HG03469 (cell line): ENCODE measurements around the gene MUC2.

Experiments
- ATAC-seq: cut with Tn5 transposase; IDR thresholded peaks from one replicate; pipeline ENCODE4 v1.9.1; 2021; ENCODE audit warnings: mild to moderate bottlenecking, moderate library complexity, moderate number of reproducible peaks; ENCODE audit not compliant: unreplicated experiment

The MUC2 gene

DNA sequence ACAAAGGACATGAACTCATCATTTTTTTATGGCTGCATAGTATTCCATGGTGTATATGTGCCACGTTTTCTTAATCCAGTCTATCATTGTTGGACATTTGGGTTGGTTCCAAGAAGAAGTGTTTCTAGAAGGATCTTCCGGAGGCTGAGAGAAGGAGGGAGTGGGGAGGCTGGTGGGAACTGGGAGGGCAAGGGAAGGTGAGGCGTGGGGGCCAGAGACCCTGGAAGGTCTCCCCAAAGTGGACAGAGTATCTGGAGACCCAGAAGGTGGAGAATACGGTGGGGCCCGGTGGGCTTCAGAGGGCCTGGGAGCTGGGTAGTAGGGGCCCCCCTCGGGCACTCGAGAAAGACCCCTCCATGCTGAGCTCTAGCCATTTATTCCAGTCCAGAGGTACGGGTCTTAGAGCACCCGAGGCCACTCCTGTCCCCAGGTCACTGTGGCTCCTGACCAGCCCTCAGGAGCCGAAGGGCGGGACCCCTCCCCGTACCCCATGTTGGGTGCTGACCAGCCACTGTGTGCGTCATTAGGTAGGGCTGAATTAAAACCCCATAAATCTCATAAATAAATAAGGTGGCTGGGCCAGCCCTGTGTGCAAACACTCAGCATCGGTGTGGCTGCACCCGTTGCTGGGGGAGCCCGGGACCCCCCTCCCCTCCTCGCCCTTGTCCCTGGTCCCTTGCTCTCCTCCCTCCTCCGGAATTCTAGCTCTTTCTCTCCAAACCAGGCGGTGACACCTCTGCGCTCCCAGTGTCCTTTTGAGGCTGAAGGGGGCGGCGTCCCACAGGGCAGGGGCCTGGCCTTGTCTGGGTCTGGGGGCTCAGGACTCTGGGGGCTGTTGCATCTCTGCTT lies 44.3 kb downstream of the MUC2 start:
- ATAC-seq: no peak

DNA sequence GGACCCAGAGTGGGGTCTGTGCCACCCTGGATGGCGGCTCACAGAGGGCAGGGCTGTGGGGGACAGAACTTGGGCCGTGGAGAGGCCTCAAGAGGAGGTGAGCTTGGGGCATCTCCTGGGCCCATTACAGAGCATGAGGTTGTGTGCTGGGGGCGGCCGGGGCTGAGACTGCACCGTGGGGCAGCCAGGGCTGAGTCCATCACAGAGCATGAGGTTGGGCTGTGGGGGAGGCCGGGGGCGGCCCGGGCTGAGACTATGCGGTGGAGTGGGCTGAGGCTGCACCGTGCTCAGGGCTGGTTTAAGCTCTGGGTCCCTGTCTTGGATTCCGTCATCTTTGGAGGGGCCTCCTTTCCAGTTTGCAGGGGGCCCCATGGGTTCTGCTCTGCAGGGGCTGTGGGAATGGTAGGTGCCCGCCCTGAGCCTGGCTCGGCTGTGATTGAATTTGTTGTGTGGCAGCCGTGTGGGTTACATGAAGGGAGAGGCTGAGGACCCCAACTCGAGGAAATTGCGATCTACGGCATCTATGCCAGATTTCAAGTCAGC lies 45.0 kb downstream of the MUC2 start:
- no peak for ATAC-seq

DNA sequence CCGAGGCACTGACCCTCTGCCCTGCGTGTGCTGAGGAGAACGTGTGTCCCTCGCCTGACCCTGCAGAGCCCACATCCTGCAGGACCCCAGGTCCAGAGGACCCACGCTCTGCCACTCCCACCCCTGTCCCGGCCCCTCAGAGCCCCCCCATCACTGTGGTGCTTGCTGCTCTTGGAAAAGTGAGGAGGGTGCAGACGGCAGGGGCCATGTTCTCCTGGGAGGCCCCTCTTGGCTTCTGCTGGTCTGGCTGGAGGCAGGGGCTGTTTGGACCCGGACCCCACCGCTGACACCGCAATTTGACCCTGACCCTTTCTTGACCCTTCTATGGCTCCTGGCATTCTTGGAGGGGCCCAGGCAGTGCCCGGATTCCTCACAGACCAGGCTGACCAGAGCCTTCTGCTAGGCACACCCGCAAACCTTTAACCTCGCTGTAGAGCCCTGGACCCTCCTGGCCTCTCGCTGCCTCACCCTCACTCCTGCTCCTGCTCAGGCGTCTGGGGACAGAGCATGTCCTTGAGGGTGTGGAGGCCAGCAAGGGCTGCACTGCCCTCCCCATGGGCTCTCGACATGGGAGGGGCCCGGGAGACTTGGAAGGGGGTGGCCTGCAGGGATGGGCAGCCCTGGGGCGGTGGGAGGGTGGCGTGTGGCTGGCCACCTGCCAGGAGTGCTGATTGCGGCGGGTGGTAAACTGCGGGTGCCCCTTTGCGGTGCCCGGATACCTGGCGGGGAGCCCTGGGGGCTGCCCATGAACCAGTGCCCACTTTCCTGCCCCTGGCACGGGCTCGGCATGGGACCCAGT lies 46.1 kb downstream of the MUC2 start:
- ATAC-seq: no peak

DNA sequence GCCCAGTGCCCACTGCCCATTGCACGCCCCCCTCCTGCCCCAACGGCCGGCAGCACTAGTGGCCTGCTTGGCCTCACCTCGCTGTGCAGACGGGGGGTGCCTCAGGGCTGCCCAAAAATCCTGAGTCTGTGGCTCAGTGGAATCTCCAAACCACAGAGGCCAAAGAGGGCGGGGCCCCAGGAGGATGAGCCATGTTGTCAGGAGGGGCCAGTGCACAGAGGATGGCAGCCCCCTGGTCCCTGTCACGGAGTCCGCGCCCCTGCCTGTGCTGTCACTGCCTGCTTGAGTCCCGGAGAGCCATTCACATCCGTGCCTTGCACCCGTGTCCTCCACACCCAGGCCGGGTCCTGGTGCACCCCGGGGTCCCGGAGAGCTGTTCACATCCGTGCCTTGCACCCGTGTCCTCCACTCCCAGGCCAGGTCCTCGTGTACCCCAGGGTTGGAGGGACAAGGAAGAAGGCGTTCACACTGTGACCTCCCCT lies 46.7 kb downstream of the MUC2 start:
- no peak for ATAC-seq

DNA sequence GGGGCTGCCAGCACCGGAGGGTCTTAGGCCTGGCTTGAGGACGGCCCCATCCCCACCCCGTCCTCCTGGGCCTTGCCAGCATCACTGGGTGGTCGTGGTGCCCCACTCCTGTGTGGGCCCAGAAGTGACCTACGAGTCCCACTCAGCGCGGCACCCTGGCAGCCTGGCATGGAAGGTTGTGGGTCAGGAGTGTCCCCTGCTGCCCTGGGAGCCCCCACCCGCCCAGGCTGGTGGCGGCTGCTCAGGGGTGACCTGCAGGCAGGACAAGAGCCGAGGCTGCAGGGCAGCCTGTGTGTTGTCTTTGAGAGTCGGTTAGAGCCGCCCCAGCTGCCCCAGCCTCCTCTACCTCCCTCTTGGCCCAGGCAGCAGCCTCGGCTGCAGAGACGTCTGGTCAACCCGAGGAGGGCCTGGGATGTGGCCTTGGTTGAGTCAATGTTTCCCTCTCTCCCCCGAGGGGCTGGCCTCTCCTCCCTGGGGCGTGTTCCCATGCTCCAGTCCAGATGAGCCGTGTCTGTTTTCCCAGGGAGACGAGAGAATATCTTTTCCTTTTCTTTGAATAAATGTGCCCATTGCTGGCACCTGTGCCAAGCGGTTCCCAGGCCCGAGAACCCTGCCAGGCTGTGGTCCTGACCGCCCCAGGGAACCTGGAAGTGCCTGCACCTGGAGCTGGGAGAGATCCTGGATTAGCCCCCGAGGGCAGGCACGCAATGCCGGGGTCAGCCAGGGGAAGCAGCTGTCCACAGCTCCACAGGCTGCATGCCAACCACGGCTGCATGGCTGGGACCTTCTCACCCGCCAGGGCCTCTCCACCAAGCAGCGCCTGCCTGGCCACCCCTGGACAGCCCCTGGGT lies 47.4 kb downstream of the MUC2 start:
- ATAC-seq: no peak

DNA sequence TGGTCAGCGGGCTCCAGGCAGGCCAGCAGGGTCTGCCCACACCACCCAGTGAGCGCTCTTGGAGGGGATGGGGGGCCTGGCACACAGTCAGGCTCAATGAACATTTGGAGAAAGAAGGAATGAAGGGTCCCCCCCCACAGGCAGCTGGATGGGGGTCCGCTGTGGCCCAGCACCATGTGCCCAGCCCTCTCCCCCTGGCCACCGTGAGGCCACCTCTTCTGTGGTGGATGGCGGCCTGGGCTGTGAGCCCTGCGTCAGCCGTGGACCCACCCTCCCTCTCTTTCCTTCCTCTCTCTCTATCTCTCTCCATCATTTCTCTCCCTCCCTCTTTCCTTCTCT lies 48.0 kb downstream of the MUC2 start:
- ATAC-seq: no peak

DNA sequence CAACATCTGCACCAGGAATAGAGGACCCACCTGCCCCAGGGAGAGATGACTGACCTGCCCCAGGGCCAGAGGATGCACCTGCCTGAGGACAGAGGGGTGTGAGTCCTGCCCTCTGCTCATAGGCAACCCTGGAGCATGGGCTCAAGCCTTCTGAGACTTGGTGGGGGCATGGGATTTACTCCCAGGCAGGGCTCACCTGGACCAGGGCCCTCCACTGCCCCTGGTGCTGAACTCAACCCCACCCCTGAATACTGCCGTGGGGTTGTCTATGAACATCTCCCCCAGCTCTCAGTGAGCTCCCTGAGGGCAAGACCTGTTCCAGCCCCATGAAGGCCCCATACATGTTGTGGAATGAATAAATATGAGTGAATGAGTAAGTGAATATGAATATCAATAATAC lies 49.3 kb downstream of the MUC2 start:
- ATAC-seq: no peak
